HepG2 (cell line): ENCODE measurements around the gene EEPD1. TPM values are rescaled to one million over a fixed set of nuclear protein-coding genes. Genes with fewer than 3 reads are reported as not detected.

Experiments used
- ATAC-seq: fragments of 200-7000 bp; cut with Tn5 transposase; 3 replicates; pipeline ENCODE4 v1.9.1; 2020; ENCODE audit warnings: mild to moderate bottlenecking, moderate library complexity
- BruUV-seq: library from RNA; stranded (reverse); fragments of 400-500 nt; replicated peaks from 2 replicates; lab custom pipeline; 2021; lab: Mats Ljungman, UMichigan
- CTCF ChIA-PET: fragments of 300-600 bp; formaldehyde crosslinking; extraction: SDS; loops from one replicate; lab custom pipeline; 2021; ENCODE audit warnings: low total read pairs, inconsistent platforms, low intra/inter-chr PET ratio; lab: Yijun Ruan, JAX
- POLR2A ChIA-PET: fragments of 350-600 bp; sonication (Branson Sonifier 250); formaldehyde crosslinking; loops from one replicate; lab custom pipeline; 2020; ENCODE audit warnings: antibody characterized with exemption, inconsistent platforms; lab: Yijun Ruan, JAX
- DNase-seq: peaks from one replicate; pipeline ENCODE4 v3.0.0-alpha.2; 2015; ENCODE audit warnings: low spot score
- FAIRE-seq: peaks from 3 replicates; lab custom pipeline; 2011; peaks lifted over from hg19 to GRCh38; lab: Jason Lieb, UNC
- H2AFZ ChIP-seq: one replicate; pipeline ENCODE4 v1.6.1; 2011; ENCODE audit warnings: low read length, inconsistent platforms
- H3K27ac ChIP-seq: fragments of 300-600 bp; 3 replicates; pipeline ENCODE4 v1.8.0; 2011; ENCODE audit warnings: mixed run types, mild to moderate bottlenecking, mixed read lengths, low read length, inconsistent platforms; ENCODE audit not compliant: insufficient read depth; ENCODE audit errors: extremely low read length
- H3K27me3 ChIP-seq, 2 experiments: fragments of 200-600 bp in 1 of 2; 2 replicates in 1 of 2; 3 replicates in 1 of 2; pipeline versions ENCODE4 v1.6.0 to v1.8.0; 2011; ENCODE audit warnings: low read length in 2 of 2, mild to moderate bottlenecking in 2 of 2, moderate library complexity in 2 of 2, inconsistent platforms in 1 of 2; ENCODE audit not compliant: insufficient read depth in 2 of 2, control insufficient read depth in 1 of 2
- H3K36me3 ChIP-seq, 2 experiments: fragments of 200-600 bp in 1 of 2; replicated peaks in 1 of 2; 2 replicates in 1 of 2; 3 replicates in 1 of 2; pipeline versions ENCODE4 v1.5.1 to v1.8.0; 2011; ENCODE audit warnings: low read length in 2 of 2, inconsistent platforms in 1 of 2; ENCODE audit not compliant: insufficient read depth in 2 of 2, control insufficient read depth in 1 of 2
- H3K4me1 ChIP-seq: 2 replicates; pipeline ENCODE4 v1.5.1; 2012; ENCODE audit warnings: low read length, inconsistent platforms; ENCODE audit not compliant: insufficient read depth
- H3K4me2 ChIP-seq: 2 replicates; pipeline ENCODE4 v1.6.0; 2011; ENCODE audit warnings: low read depth, low read length, inconsistent platforms
- H3K4me3 ChIP-seq, 3 experiments: fragments of 200-600 bp in 1 of 3; sonication (generic), shearing (Covaris generic) in 1 of 3; replicated peaks in 1 of 3; 2 replicates each; pipeline ENCODE4 v1.5.1; 2011 to 2016; ENCODE audit warnings: low read length in 3 of 3, inconsistent platforms in 2 of 3, low read depth in 2 of 3, mild to moderate bottlenecking in 2 of 3, control low read depth in 1 of 3, mixed read lengths in 1 of 3; ENCODE audit not compliant: insufficient read depth in 1 of 3
- H3K79me2 ChIP-seq: one replicate; pipeline ENCODE4 v1.6.1; 2011; ENCODE audit warnings: low read length, inconsistent platforms; ENCODE audit not compliant: insufficient read depth
- H3K9ac ChIP-seq: 2 replicates; pipeline ENCODE4 v1.6.0; 2011; ENCODE audit warnings: mild to moderate bottlenecking, low read depth, low read length, inconsistent platforms; ENCODE audit not compliant: insufficient read depth
- H3K9me3 ChIP-seq: 2 replicates; pipeline ENCODE4 v1.5.1; 2012; ENCODE audit warnings: mild to moderate bottlenecking, low read length
- H4K20me1 ChIP-seq: 2 replicates; pipeline ENCODE4 v1.6.0; 2011; ENCODE audit warnings: inconsistent platforms, mild to moderate bottlenecking, low read length, moderate library complexity; ENCODE audit not compliant: insufficient read depth
- PBX2 ChIP-seq: IDR thresholded peaks from 2 replicates; pipeline ENCODE4 v1.6.1; 2016; ENCODE audit warnings: control low read depth
- RNF2 ChIP-seq: fragments of 450-650 bp; conservative IDR thresholded peaks from 2 replicates; pipeline ENCODE4 v1.6.1; 2016; ENCODE audit warnings: low read depth
- ZNF207 ChIP-seq: fragments of 450-650 bp; IDR thresholded peaks from 2 replicates; pipeline ENCODE4 v1.6.1; 2016; ENCODE audit warnings: antibody characterized with exemption, borderline replicate concordance
- WGBS: methylation state at CpG from one replicate; pipeline ENCODE4 v1.1.6; 2017; ENCODE audit warnings: low lambda C conversion rate; 5-methylcytosine and 5-hydroxymethylcytosine counted together
- in situ Hi-C: cut with HindIII; loops from 2 replicates; pipeline ENCODE4 v1.10.0; 2017; ENCODE audit warnings: low pct_unique_long_range_greater_than_20kb; ENCODE audit not compliant: extremely low pct_ligation_motif_present
- intact Hi-C: fragments of 100-400 bp; cut with micrococcal nuclease; formaldehyde crosslinking; loops from one replicate; pipeline ENCODE4 v1.10.0; 2022; ENCODE audit not compliant: unreplicated experiment
- polyA plus RNA-seq, 8 experiments: library from polyadenylated mRNA; depleted of rRNA in 3 of 8; stranded (reverse) in 7 of 8; unstranded in 1 of 8; fragments of >200 nt; fragmentation: Illumina TruSeq in 4 of 8; extraction: Trizol in 4 of 8; gene quantifications; 2 replicates each; pipeline versions ENCODE4 v1.2.1 to v1.2.3, GENCODE V29; 2011 to 2016; ENCODE audit warnings: low read depth in 4 of 8, missing spikeins in 1 of 8, mixed read lengths in 1 of 8; ENCODE audit not compliant: insufficient read depth in 1 of 8
- total RNA-seq, 5 experiments: library from RNA; depleted of rRNA; stranded (reverse); fragments of >200 nt; fragmentation: Illumina TruSeq; extraction: Trizol; gene quantifications; 2 replicates each; pipeline ENCODE4 v1.2.3, GENCODE V29; 2016; ENCODE audit warnings: low read depth in 1 of 5
- TF ChIP-seq, protein P1 (sequence below): sonication (generic); formaldehyde crosslinking; IDR thresholded peaks from 2 replicates; pipeline ENCODE4 v1.4.0; 2020; ENCODE audit warnings: low read depth, missing genetic modification reagents
- TF ChIP-seq, protein P2 (sequence below): sonication (generic); formaldehyde crosslinking; IDR thresholded peaks from 2 replicates; pipeline ENCODE4 v1.4.0; 2020; ENCODE audit warnings: mild to moderate bottlenecking, missing genetic modification reagents

The EEPD1 gene
- total and polyA plus RNA-seq, 2 of the 13 experiments (the other 11 are each of a cell fraction or from before 2014, with no cell fraction given): 10.1 to 16.4 TPM

DNA sequence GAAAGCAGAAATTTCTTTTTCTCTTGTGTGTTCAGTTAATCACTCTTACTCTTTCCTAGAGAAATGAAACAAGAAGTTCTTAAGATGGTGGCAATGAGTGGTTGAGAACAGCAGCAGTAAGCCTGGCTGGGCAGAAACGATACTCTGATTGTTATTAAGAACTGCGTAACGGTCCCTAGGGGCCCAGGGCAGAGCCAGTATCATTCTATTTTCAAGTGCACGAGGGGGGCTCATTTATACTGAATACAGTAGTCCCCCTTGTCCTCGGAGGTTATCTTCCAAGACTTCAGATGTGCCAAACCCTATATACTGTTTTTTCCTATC is 64.9 kb downstream of the EEPD1 start:
- no peak overlapping the region for H2AFZ ChIP-seq
- intact Hi-C loops (no loop called here), in situ Hi-C loops (no loop called here)
- no peaks in the 10 kb centered on the region for H3K79me2 ChIP-seq
- WGBS: 98% methylated on average over 5 of the region's 5 CpGs
- BruUV-seq: no TSS peak
- ATAC-seq (no peak), FAIRE-seq (no peak), DNase-seq (no peak)
- CTCF ChIA-PET: no interaction called here
- no peak overlapping the region for H3K9ac ChIP-seq
- peaks cover 31% of the 10 kb centered on the region for H3K4me1 ChIP-seq
- TF ChIP-seq, protein P1, sequence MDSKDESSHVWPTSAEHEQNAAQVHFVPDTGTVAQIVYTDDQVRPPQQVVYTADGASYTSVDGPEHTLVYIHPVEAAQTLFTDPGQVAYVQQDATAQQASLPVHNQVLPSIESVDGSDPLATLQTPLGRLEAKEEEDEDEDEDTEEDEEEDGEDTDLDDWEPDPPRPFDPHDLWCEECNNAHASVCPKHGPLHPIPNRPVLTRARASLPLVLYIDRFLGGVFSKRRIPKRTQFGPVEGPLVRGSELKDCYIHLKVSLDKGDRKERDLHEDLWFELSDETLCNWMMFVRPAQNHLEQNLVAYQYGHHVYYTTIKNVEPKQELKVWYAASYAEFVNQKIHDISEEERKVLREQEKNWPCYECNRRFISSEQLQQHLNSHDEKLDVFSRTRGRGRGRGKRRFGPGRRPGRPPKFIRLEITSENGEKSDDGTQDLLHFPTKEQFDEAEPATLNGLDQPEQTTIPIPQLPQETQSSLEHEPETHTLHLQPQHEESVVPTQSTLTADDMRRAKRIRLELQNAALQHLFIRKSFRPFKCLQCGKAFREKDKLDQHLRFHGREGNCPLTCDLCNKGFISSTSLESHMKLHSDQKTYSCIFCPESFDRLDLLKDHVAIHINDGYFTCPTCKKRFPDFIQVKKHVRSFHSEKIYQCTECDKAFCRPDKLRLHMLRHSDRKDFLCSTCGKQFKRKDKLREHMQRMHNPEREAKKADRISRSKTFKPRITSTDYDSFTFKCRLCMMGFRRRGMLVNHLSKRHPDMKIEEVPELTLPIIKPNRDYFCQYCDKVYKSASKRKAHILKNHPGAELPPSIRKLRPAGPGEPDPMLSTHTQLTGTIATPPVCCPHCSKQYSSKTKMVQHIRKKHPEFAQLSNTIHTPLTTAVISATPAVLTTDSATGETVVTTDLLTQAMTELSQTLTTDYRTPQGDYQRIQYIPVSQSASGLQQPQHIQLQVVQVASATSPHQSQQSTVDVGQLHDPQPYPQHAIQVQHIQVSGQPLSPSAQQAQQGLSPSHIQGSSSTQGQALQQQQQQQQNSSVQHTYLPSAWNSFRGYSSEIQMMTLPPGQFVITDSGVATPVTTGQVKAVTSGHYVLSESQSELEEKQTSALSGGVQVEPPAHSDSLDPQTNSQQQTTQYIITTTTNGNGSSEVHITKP (CRISPR knock-in tag): no peak
- TF ChIP-seq PBX2 (CRISPR knock-in tag) (no peak), ZNF207 (no peak), RNF2 (no peak)
- TF ChIP-seq, protein P2, sequence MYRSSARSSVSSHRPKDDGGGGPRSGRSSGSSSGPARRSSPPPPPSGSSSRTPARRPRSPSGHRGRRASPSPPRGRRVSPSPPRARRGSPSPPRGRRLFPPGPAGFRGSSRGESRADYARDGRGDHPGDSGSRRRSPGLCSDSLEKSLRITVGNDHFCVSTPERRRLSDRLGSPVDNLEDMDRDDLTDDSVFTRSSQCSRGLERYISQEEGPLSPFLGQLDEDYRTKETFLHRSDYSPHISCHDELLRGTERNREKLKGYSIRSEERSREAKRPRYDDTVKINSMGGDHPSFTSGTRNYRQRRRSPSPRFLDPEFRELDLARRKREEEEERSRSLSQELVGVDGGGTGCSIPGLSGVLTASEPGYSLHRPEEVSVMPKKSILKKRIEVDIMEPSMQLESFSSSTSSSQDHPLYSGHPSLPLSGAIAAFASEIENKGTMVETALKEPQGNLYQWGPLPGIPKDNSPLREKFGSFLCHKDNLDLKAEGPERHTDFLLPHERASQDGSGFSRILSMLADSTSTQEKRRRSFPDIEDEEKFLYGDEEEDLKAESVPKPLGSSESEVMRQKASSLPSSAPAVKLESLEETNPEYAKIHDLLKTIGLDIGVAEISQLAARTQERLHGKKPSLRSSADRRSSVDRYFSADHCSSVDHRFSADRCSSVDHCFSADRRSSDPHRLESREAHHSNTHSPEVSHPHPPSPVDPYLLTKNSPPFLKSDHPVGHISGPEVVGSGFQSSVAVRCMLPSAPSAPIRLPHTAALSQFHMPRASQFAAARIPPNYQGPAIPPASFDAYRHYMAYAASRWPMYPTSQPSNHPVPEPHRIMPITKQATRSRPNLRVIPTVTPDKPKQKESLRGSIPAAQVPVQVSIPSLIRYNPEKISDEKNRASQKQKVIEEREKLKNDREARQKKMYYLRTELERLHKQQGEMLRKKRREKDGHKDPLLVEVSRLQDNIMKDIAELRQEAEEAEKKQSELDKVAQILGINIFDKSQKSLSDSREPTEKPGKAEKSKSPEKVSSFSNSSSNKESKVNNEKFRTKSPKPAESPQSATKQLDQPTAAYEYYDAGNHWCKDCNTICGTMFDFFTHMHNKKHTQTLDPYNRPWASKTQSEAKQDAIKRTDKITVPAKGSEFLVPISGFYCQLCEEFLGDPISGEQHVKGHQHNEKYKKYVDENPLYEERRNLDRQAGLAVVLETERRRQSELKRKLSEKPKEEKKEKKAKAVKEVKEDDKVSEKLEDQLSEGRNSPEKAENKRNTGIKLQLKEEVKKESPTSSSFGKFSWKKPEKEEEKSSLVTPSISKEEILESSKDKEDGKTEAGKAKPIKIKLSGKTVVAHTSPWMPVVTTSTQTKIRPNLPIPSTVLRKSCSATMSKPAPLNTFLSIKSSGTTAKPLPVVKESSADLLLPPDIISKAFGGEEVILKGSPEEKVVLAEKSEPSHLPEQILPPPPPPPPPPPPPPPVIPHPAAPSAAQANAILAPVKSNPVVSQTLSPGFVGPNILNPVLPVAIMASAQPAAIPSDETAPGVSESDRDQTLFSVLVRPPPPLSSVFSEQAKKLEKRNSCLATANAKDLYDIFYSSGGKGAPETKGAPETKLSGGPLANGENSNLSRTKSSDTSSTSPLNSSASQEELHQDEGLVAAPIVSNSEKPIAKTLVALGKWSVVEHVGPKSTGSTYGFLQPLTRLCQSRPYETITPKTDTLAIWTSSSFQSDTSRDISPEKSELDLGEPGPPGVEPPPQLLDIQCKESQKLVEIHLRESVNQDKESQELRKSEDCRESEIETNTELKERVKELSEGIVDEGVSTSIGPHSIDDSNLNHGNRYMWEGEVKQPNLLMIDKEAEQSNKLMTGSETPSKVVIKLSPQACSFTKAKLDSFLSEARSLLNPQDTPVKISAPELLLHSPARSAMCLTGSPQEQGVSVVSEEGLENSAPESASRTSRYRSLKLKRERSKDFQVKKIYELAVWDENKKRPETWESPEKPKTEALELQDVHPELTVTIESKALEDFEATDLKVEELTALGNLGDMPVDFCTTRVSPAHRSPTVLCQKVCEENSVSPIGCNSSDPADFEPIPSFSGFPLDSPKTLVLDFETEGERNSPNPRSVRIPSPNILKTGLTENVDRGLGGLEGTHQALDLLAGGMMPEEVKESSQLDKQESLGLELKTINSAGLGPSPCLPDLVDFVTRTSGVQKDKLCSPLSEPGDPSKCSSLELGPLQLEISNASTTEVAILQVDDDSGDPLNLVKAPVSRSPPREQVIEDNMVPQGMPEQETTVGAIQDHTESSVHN: no peak
- POLR2A ChIA-PET: no interaction called here
- no peak overlapping the region for H3K27ac ChIP-seq
- no peaks in the 10 kb centered on the region for H3K36me3 ChIP-seq
- H3K9me3 ChIP-seq: no peaks in the 10 kb centered on the region
- H3K4me3 ChIP-seq: no peak overlapping the region
- H4K20me1 ChIP-seq: no peaks in the 10 kb centered on the region
- no peak overlapping the region for H3K4me2 ChIP-seq
- no peaks in the 10 kb centered on the region for H3K27me3 ChIP-seq
